Peyer's patch (tissue), 4 donors: Measurements from ENCODE around the gene ROR1. TPM values are rescaled to one million over a fixed set of nuclear protein-coding genes. Genes with fewer than 3 reads are reported as not detected.
"Not testable (repeated sequence)": the region's sequence is repeated elsewhere in the genome, so short reads cannot be mapped to it uniquely, and the experiment has no call there.

Experiments used
- DNase-seq, 3 donors: peaks; one replicate each; pipeline ENCODE4 v3.0.0-alpha.2; 2017 to 2019
- H3K27ac ChIP-seq, 4 donors: fragments of 200-600 bp; sonication (generic); one replicate each; pipeline ENCODE4 v1.5.1; 2016 to 2019
- H3K27me3 ChIP-seq, 2 donors: fragments of 200-600 bp; sonication (generic); one replicate each; pipeline ENCODE4 v1.5.1; 2019
- H3K36me3 ChIP-seq, 3 donors: fragments of 200-600 bp; sonication (generic); one replicate each; pipeline ENCODE4 v1.5.1; 2016 to 2019
- H3K4me1 ChIP-seq, 4 donors: fragments of 200-600 bp; sonication (generic); one replicate each; pipeline ENCODE4 v1.5.1; 2016 to 2019
- H3K4me3 ChIP-seq, 4 donors: fragments of 200-600 bp; sonication (generic); 1 replicate in 3 of 4; 2 replicates in 1 of 4; pipeline ENCODE4 v1.5.1; 2016 to 2019; ENCODE audit warnings: mild to moderate bottlenecking in 1 of 4
- H3K9me3 ChIP-seq, 4 donors: fragments of 200-600 bp; sonication (generic); one replicate each; pipeline ENCODE4 v1.5.1; 2016 to 2019; ENCODE audit warnings: mild to moderate bottlenecking in 1 of 4
- POLR2A ChIP-seq, 2 donors: fragments of 450-650 bp; IDR thresholded peaks; one replicate each; pipeline ENCODE4 v1.5.1; 2017; ENCODE audit warnings: antibody characterized with exemption in 2 of 2, mild to moderate bottlenecking in 2 of 2, moderate library complexity in 2 of 2
- total RNA-seq, 4 donors: library from RNA; depleted of rRNA; stranded (reverse); fragments of >200 nt; gene quantifications; one replicate each; pipeline ENCODE4 v1.1.0, GENCODE V29; 2016
- TF ChIP-seq, protein P1 (sequence below), 6 experiments: fragments of 450-650 bp in 4 of 6; fragments of 200-600 bp in 2 of 6; sonication (generic) in 1 of 6; IDR thresholded peaks; one replicate each; pipeline ENCODE4 v1.5.1; 2017 to 2019; ENCODE audit warnings: antibody characterized with exemption in 6 of 6, mild to moderate bottlenecking in 3 of 6, moderate library complexity in 1 of 6

The ROR1 gene
- total RNA-seq, 4 donors from 2014 or later, result 1.2 to 7.4 (median 4.7) TPM

DNA sequence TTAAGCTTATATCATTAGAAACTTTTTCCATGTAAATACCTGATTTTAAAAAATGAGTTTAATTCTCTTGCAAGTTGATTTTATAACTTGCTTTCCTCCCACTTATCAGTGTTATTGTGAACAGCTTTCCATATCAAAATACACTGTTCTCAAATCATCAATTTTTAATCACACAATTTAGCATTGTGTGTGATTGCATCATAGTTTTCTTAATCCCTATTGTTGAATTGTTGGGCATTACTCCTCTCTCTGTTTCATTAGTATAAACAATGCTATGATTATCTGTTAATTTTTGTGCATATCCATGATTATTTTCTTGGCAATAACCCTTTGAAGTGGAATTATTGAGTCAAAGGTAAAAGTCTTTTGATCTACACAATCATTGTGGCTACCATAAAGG is 48.7 kb downstream of the ROR1 start:
- Histone ChIP-seq H3K27ac (no peak overlapping the region), H3K9me3 (no peaks in the 10 kb centered on the region), H3K4me3 (no peak overlapping the region), H3K36me3 (no peaks in the 10 kb centered on the region), H3K4me1 (peaks cover 0 to 2% (median 0%) of the 10 kb centered on the region in 4 donors), H3K27me3 (no peaks in the 10 kb centered on the region)
- TF ChIP-seq POLR2A (IDR thresholded peaks at IDR 0.05), result no peak
- TF ChIP-seq, protein P1, sequence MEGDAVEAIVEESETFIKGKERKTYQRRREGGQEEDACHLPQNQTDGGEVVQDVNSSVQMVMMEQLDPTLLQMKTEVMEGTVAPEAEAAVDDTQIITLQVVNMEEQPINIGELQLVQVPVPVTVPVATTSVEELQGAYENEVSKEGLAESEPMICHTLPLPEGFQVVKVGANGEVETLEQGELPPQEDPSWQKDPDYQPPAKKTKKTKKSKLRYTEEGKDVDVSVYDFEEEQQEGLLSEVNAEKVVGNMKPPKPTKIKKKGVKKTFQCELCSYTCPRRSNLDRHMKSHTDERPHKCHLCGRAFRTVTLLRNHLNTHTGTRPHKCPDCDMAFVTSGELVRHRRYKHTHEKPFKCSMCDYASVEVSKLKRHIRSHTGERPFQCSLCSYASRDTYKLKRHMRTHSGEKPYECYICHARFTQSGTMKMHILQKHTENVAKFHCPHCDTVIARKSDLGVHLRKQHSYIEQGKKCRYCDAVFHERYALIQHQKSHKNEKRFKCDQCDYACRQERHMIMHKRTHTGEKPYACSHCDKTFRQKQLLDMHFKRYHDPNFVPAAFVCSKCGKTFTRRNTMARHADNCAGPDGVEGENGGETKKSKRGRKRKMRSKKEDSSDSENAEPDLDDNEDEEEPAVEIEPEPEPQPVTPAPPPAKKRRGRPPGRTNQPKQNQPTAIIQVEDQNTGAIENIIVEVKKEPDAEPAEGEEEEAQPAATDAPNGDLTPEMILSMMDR (IDR thresholded peaks at IDR 0.05), result no peak
- no peak for DNase-seq

DNA sequence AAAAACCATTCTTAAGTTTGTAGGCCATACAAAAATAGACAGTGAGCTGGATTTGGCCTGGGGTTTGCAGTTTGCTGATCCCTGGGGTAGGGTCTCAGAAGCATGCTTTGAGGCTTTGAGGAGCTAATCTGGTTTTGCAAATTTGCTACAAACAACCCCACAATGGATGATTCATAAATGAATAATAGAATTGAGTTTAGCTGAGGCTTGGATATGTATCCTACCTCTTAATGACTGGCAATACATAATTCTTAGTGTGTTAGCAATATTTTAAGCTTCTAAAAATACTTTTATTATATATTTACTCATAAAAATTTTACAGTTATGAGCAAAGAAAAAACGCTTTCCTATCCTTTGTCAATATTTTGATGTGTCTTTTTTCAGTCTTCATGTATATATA is 50.6 kb downstream of the ROR1 start:
- Histone ChIP-seq H3K27me3 (no peaks in the 10 kb centered on the region), H3K27ac (no peak overlapping the region), H3K4me1 (peaks cover 0 to 4% (median under 1%) of the 10 kb centered on the region in 4 donors), H3K4me3 (no peak overlapping the region), H3K9me3 (no peaks in the 10 kb centered on the region), H3K36me3 (no peaks in the 10 kb centered on the region)
- no peak for DNase-seq
- no peak for TF ChIP-seq POLR2A (IDR thresholded peaks at IDR 0.05)
- TF ChIP-seq, protein P1 (IDR thresholded peaks at IDR 0.05), result no peak

DNA sequence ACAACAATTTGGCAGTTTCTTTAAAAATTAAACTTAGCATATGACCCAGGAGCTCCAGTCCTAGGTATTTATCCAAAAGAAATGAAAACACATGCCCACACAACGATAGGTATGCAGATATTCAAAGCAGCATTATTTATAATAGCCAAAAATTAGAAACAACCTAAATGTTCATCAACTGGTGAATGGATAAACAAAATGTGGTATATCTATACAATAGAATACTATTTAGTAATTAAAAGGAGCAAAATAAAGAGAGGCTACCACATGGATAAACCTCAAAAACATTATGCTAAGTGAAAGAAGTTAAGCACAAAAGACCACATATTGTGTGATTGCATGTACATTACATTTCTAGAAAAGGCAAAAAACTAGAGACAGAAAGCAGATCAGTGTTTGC is 51.3 kb downstream of the ROR1 start:
- no peaks in the 10 kb centered on the region for H3K27me3 ChIP-seq
- H3K4me1 ChIP-seq, result peaks cover 0 to 10% (median 2%) of the 10 kb centered on the region in 4 donors
- no peaks in the 10 kb centered on the region for H3K9me3 ChIP-seq
- H3K4me3 ChIP-seq, result no peak overlapping the region
- H3K27ac ChIP-seq, result no peak overlapping the region
- no peaks in the 10 kb centered on the region for H3K36me3 ChIP-seq
- DNase-seq, result no peak
- no peak for TF ChIP-seq POLR2A (IDR thresholded peaks at IDR 0.05)
- TF ChIP-seq, protein P1 (IDR thresholded peaks at IDR 0.05), result no peak

DNA sequence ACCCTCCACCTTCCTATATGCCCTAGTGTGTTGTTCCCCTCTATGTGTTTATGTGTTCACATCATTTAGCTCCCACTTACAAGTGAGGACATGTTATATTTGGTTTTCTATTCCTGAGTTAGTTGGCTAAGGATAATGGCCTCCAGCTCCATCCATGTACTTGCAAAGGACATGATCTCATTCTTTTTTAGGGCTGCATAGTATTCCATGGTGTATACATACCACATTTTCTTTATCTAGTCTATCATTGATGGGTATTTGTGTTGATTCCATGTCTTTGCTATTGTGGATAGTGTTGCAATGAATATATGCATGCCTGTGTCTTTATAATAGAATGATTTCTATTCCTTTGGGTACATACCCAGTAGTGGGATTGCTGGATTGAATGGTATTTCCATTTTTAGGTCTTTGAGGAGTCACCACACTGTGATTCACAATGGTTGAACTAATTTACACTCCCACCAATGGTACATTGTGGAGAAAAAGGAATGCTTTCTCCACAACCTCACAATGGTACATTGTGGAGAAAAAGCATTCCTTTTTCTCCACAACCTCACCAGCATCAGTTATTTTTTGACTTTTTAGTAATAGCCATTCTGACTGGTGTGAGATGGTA is 52.5 kb downstream of the ROR1 start:
- not testable (repeated sequence) for H3K27me3 ChIP-seq, DNase-seq, H3K4me3 ChIP-seq, H3K36me3 ChIP-seq, H3K27ac ChIP-seq, H3K9me3 ChIP-seq
- H3K4me1 ChIP-seq, result peaks cover 0 to 13% (median 2%) of the 10 kb centered on the region in 4 donors

DNA sequence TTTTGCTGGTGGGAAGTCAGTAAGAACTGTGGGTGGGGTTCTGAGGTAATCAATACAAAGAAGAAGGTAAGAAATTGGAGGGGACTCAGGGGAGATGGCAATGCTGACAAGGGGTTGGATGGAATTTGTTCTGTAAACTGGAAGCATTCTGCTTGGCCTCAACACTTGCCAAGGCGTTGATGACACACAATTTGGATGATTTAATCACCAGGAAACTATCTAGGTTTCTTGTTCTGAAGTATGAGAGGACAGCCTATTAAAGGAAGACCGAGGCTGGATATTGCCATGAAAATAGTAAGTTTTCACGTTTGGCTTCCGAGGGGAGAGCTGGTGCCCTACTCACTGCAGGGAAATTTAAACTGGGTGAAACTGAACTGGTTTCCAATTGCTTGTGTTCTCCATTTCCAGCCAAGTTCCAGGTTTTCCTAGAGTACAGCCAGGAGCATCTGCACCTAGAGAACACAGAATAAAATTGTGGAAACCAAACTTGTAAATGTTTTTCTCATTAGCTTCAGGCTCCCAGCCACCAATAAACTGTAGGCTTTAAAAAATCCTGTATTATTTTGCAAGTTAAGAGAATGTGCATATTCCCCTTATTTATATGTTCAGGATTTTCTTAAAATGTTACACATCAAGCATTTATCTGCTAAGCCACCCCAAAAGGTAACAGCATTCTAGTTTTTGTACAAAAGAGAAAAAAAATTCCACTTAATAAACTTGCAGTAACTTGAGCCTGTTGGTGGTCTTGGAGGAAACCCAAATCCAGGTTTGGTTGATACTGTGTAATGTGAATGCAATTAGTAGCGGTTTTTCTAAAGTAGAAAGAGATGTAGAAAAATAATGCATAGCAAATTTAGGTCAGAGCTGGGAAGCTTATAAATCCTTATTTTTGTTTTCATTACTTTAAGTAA is 53.8 kb downstream of the ROR1 start:
- Histone ChIP-seq H3K9me3 (no peaks in the 10 kb centered on the region), H3K36me3 (no peaks in the 10 kb centered on the region), H3K27me3 (no peaks in the 10 kb centered on the region), H3K4me1 (peaks cover 0 to 13% (median 2%) of the 10 kb centered on the region in 4 donors), H3K4me3 (no peak overlapping the region), H3K27ac (peak overlapping the region in 2 of 4 donors; percentile 12 to 14)
- no peak for DNase-seq
- TF ChIP-seq POLR2A (IDR thresholded peaks at IDR 0.05), result no peak
- TF ChIP-seq, protein P1 (IDR thresholded peaks at IDR 0.05), result no peak
